B cell (primary cell): ENCODE measurements around the gene PCLO.

Source experiments
- EZH2 ChIP-seq: IDR thresholded peaks from 2 replicates; pipeline ENCODE4 v1.6.1; 2012; ENCODE audit warnings: borderline replicate concordance, low read depth, mild to moderate bottlenecking, moderate library complexity, low read length; ENCODE audit not compliant: insufficient read depth, poor library complexity, severe bottlenecking
- TF ChIP-seq, protein P1 (sequence below): fragments of 200-600 bp; IDR thresholded peaks from one replicate; pipeline ENCODE4 v1.8.0; 2022; ENCODE audit warnings: antibody characterized with exemption, mild to moderate bottlenecking

DNA sequence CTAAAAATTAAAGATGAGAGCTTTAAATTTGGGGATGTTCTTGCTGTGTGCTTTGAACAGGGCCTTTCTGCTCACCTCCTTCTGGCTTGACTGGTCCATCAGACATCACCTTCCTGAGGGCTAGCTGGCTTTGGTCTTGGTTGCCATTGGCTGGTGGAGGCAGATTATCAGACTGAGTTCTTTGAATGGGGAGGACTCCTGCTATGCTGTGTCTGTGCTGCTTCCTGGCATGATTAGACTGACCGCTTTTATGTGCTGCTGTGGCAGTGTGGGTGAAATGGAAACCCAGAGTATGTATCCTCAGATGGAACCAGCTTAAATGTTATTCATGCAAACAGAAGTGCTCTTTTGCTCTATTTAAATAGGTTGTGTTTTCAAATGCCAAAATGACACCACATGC is 341.6 kb downstream of the PCLO start:
- no peak for TF ChIP-seq EZH2
- TF ChIP-seq, protein P1, sequence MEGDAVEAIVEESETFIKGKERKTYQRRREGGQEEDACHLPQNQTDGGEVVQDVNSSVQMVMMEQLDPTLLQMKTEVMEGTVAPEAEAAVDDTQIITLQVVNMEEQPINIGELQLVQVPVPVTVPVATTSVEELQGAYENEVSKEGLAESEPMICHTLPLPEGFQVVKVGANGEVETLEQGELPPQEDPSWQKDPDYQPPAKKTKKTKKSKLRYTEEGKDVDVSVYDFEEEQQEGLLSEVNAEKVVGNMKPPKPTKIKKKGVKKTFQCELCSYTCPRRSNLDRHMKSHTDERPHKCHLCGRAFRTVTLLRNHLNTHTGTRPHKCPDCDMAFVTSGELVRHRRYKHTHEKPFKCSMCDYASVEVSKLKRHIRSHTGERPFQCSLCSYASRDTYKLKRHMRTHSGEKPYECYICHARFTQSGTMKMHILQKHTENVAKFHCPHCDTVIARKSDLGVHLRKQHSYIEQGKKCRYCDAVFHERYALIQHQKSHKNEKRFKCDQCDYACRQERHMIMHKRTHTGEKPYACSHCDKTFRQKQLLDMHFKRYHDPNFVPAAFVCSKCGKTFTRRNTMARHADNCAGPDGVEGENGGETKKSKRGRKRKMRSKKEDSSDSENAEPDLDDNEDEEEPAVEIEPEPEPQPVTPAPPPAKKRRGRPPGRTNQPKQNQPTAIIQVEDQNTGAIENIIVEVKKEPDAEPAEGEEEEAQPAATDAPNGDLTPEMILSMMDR, result no peak
